ENCODE data around the gene ADAM23. TPM values are rescaled to one million over a fixed set of nuclear protein-coding genes. Genes with fewer than 3 reads are reported as not detected.

The ADAM23 gene
- total RNA-seq, 1 experiment from 2014 or later: not detected

GRCh38 chr2:206563374-206563773 lies 120.0 kb downstream of the ADAM23 start:
- Histone ChIP-seq H4K20me1 (ENCODE audit: insufficient read depth, low read depth, low read length) (no peaks in the 10 kb centered on the region), H3K27ac (ENCODE audit: low read length) (no peak overlapping the region), H3K4me2 (ENCODE audit: low read depth, low read length, poor library complexity, severe bottlenecking) (no peak overlapping the region), H3K4me1 (ENCODE audit: low read length) (no peaks in the 10 kb centered on the region), H3K9me3 (ENCODE audit: low read length) (no peaks in the 10 kb centered on the region), H3K36me3 (ENCODE audit: insufficient read depth, low read length) (no peaks in the 10 kb centered on the region), H2AFZ (ENCODE audit: low read length) (no peak overlapping the region), H3K4me3 (ENCODE audit: low read length) (no peak overlapping the region), H3K9me2 (replicated peaks; ENCODE audit: insufficient read depth, low read length) (no peaks in the 10 kb centered on the region), H3K9ac (ENCODE audit: low read length) (no peak overlapping the region), H3K79me2 (ENCODE audit: low read length) (no peaks in the 10 kb centered on the region), H3K27me3 (ENCODE audit: low read length) (no peaks in the 10 kb centered on the region)
- no peak for DNase-seq

DNA sequence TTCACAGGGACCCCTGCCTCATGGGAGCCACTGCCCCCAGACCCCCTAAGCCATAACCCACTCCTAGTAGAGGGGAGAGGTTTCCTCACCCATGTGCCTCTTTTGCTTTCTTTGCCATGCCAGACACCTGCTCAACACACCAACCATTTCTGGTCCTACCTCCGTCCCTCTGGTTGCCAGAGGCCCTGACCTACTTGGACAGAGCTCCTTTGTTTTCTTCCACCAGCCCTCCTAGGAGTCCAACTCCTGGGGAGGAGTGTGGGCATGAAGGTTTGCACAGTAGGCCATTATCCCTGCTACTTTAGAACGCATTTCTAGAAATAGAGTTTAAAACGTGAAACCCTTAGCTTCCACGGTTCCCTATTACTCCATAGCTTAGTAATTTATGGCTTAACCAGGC lies 122.3 kb downstream of the ADAM23 start:
- no peak overlapping the region for H3K9ac ChIP-seq (ENCODE audit: low read length)
- no peak overlapping the region for H3K27ac ChIP-seq (ENCODE audit: low read length)
- no peaks in the 10 kb centered on the region for H3K4me1 ChIP-seq (ENCODE audit: low read length)
- no peak for DNase-seq
- no peaks in the 10 kb centered on the region for H3K27me3 ChIP-seq (ENCODE audit: low read length)
- H3K4me3 ChIP-seq (ENCODE audit: low read length): no peak overlapping the region
- no peaks in the 10 kb centered on the region for H4K20me1 ChIP-seq (ENCODE audit: insufficient read depth, low read depth, low read length)
- no peak overlapping the region for H2AFZ ChIP-seq (ENCODE audit: low read length)
- H3K4me2 ChIP-seq (ENCODE audit: low read depth, low read length, poor library complexity, severe bottlenecking): no peak overlapping the region
- H3K79me2 ChIP-seq (ENCODE audit: low read length): no peaks in the 10 kb centered on the region
- no peaks in the 10 kb centered on the region for H3K9me2 ChIP-seq (replicated peaks; ENCODE audit: insufficient read depth, low read length)
- no peaks in the 10 kb centered on the region for H3K9me3 ChIP-seq (ENCODE audit: low read length)
- no peaks in the 10 kb centered on the region for H3K36me3 ChIP-seq (ENCODE audit: insufficient read depth, low read length)

GRCh38 chr2:206569470-206569869 lies 126.1 kb downstream of the ADAM23 start:
- no peaks in the 10 kb centered on the region for H4K20me1 ChIP-seq (ENCODE audit: insufficient read depth, low read depth, low read length)
- H2AFZ ChIP-seq (ENCODE audit: low read length): no peak overlapping the region
- H3K27me3 ChIP-seq (ENCODE audit: low read length): no peaks in the 10 kb centered on the region
- no peak overlapping the region for H3K4me3 ChIP-seq (ENCODE audit: low read length)
- H3K4me1 ChIP-seq (ENCODE audit: low read length): no peaks in the 10 kb centered on the region
- no peak for DNase-seq
- H3K9ac ChIP-seq (ENCODE audit: low read length): no peak overlapping the region
- no peak overlapping the region for H3K4me2 ChIP-seq (ENCODE audit: low read depth, low read length, poor library complexity, severe bottlenecking)
- no peak overlapping the region for H3K27ac ChIP-seq (ENCODE audit: low read length)
- H3K36me3 ChIP-seq (ENCODE audit: insufficient read depth, low read length): no peaks in the 10 kb centered on the region
- no peaks in the 10 kb centered on the region for H3K9me2 ChIP-seq (replicated peaks; ENCODE audit: insufficient read depth, low read length)
- H3K79me2 ChIP-seq (ENCODE audit: low read length): no peaks in the 10 kb centered on the region
- no peaks in the 10 kb centered on the region for H3K9me3 ChIP-seq (ENCODE audit: low read length)

- no peaks in the 10 kb centered on the region for H4K20me1 ChIP-seq (ENCODE audit: insufficient read depth, low read depth, low read length)
- DNase-seq: no peak
- no peaks in the 10 kb centered on the region for H3K9me2 ChIP-seq (replicated peaks; ENCODE audit: insufficient read depth, low read length)
- H3K27me3 ChIP-seq (ENCODE audit: low read length): no peaks in the 10 kb centered on the region
- H3K27ac ChIP-seq (ENCODE audit: low read length): no peak overlapping the region
- H3K36me3 ChIP-seq (ENCODE audit: insufficient read depth, low read length): no peaks in the 10 kb centered on the region
- H2AFZ ChIP-seq (ENCODE audit: low read length): no peak overlapping the region
- H3K9ac ChIP-seq (ENCODE audit: low read length): no peak overlapping the region
- H3K79me2 ChIP-seq (ENCODE audit: low read length): no peaks in the 10 kb centered on the region
- H3K9me3 ChIP-seq (ENCODE audit: low read length): no peaks in the 10 kb centered on the region
- H3K4me2 ChIP-seq (ENCODE audit: low read depth, low read length, poor library complexity, severe bottlenecking): no peak overlapping the region
- H3K4me3 ChIP-seq (ENCODE audit: low read length): no peak overlapping the region
- no peaks in the 10 kb centered on the region for H3K4me1 ChIP-seq (ENCODE audit: low read length)
These were observed 126.9 kb downstream of the ADAM23 start for GRCh38 chr2:206570199-206570598.

GRCh38 chr2:206572725-206573124 lies 129.4 kb downstream of the ADAM23 start:
- H3K9ac ChIP-seq (ENCODE audit: low read length): no peak overlapping the region
- H3K27ac ChIP-seq (ENCODE audit: low read length): no peak overlapping the region
- no peak overlapping the region for H2AFZ ChIP-seq (ENCODE audit: low read length)
- H3K4me2 ChIP-seq (ENCODE audit: low read depth, low read length, poor library complexity, severe bottlenecking): no peak overlapping the region
- no peaks in the 10 kb centered on the region for H3K9me2 ChIP-seq (replicated peaks; ENCODE audit: insufficient read depth, low read length)
- no peaks in the 10 kb centered on the region for H3K36me3 ChIP-seq (ENCODE audit: insufficient read depth, low read length)
- no peaks in the 10 kb centered on the region for H3K27me3 ChIP-seq (ENCODE audit: low read length)
- no peaks in the 10 kb centered on the region for H3K79me2 ChIP-seq (ENCODE audit: low read length)
- no peaks in the 10 kb centered on the region for H3K4me1 ChIP-seq (ENCODE audit: low read length)
- no peak for DNase-seq
- H3K9me3 ChIP-seq (ENCODE audit: low read length): no peaks in the 10 kb centered on the region
- no peaks in the 10 kb centered on the region for H4K20me1 ChIP-seq (ENCODE audit: insufficient read depth, low read depth, low read length)
- H3K4me3 ChIP-seq (ENCODE audit: low read length): no peak overlapping the region

GRCh38 chr2:206573793-206574192 lies 130.5 kb downstream of the ADAM23 start:
- no peak for DNase-seq
- H3K9ac ChIP-seq (ENCODE audit: low read length): no peak overlapping the region
- no peak overlapping the region for H3K4me3 ChIP-seq (ENCODE audit: low read length)
- no peak overlapping the region for H3K27ac ChIP-seq (ENCODE audit: low read length)
- no peaks in the 10 kb centered on the region for H3K27me3 ChIP-seq (ENCODE audit: low read length)
- no peaks in the 10 kb centered on the region for H3K9me2 ChIP-seq (replicated peaks; ENCODE audit: insufficient read depth, low read length)
- no peak overlapping the region for H2AFZ ChIP-seq (ENCODE audit: low read length)
- no peaks in the 10 kb centered on the region for H3K79me2 ChIP-seq (ENCODE audit: low read length)
- no peaks in the 10 kb centered on the region for H3K9me3 ChIP-seq (ENCODE audit: low read length)
- H3K36me3 ChIP-seq (ENCODE audit: insufficient read depth, low read length): no peaks in the 10 kb centered on the region
- no peaks in the 10 kb centered on the region for H4K20me1 ChIP-seq (ENCODE audit: insufficient read depth, low read depth, low read length)
- H3K4me1 ChIP-seq (ENCODE audit: low read length): no peaks in the 10 kb centered on the region
- H3K4me2 ChIP-seq (ENCODE audit: low read depth, low read length, poor library complexity, severe bottlenecking): no peak overlapping the region

DNA sequence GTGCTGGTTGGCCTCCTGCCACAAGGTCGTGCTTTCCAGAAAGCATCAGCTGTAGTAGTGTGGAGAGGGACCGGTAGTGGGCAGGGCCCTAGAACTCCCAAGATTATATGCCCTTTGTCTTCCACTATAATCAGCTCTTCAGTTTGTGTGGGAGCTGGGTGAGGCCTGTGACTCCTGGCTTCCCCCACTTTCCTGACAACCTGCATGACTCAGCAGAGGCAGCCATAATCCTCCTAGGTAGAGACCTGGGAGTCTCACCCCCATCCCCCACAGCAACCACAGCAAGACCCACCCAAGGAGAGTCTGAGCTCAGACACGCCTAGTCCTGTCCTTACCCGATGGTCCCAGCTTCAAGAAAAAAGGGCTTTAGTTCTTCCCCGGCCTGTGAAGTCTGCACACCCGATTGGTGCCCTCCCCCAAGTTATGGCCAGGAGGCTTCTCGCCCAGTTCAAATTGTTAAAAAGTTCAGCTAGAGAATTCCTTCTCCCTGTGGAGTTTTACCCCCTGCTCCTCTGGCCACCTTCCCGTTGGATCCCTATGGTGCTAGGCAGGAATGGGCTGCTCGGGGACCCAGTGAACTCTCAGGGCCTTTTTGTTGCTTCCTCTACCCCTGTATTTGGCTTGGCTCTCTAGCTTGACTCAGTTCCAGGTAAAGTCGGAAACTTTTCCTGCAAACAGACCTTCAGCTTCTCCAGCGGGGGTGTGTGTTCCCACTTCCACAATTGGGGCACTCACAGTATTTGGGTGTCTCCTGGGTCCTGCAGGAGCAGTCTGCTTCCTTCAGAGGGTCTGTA lies 141.2 kb downstream of the ADAM23 start:
- H3K4me1 ChIP-seq (ENCODE audit: low read length): no peaks in the 10 kb centered on the region
- no peak overlapping the region for H3K27ac ChIP-seq (ENCODE audit: low read length)
- H3K36me3 ChIP-seq (ENCODE audit: insufficient read depth, low read length): no peaks in the 10 kb centered on the region
- H3K4me2 ChIP-seq (ENCODE audit: low read depth, low read length, poor library complexity, severe bottlenecking): no peak overlapping the region
- no peak overlapping the region for H3K9ac ChIP-seq (ENCODE audit: low read length)
- H3K79me2 ChIP-seq (ENCODE audit: low read length): no peaks in the 10 kb centered on the region
- DNase-seq: no peak
- no peaks in the 10 kb centered on the region for H3K27me3 ChIP-seq (ENCODE audit: low read length)
- no peaks in the 10 kb centered on the region for H4K20me1 ChIP-seq (ENCODE audit: insufficient read depth, low read depth, low read length)
- H2AFZ ChIP-seq (ENCODE audit: low read length): no peak overlapping the region
- H3K9me3 ChIP-seq (ENCODE audit: low read length): no peaks in the 10 kb centered on the region
- no peak overlapping the region for H3K4me3 ChIP-seq (ENCODE audit: low read length)
- H3K9me2 ChIP-seq (replicated peaks; ENCODE audit: insufficient read depth, low read length): no peaks in the 10 kb centered on the region

DNA sequence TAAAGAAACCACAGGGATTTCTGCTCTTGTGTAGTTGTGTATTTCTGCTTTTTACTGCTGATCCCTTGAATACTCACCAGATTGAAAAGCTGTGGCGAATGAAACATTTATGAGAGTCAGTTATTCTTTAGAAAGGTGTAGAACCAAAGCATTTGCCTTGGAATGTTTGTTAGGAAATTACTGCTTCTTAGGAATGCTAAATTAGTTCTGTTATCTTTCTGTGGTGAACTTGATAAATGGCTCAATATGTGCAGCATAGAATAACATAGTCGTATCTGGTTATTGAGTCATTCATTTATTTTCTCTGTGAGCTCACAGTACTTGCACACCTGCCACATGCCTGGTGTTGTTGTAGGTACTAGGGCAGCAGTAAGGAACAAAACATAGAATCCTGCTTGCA lies 142.0 kb downstream of the ADAM23 start:
- no peaks in the 10 kb centered on the region for H3K79me2 ChIP-seq (ENCODE audit: low read length)
- H3K4me3 ChIP-seq (ENCODE audit: low read length): no peak overlapping the region
- H3K36me3 ChIP-seq (ENCODE audit: insufficient read depth, low read length): no peaks in the 10 kb centered on the region

More for the DNA sequence above, 142.0 kb downstream of the ADAM23 start:
- no peak overlapping the region for H3K27ac ChIP-seq (ENCODE audit: low read length)
- H3K9me3 ChIP-seq (ENCODE audit: low read length): no peaks in the 10 kb centered on the region
- no peaks in the 10 kb centered on the region for H3K27me3 ChIP-seq (ENCODE audit: low read length)
- no peak overlapping the region for H3K4me2 ChIP-seq (ENCODE audit: low read depth, low read length, poor library complexity, severe bottlenecking)
- no peaks in the 10 kb centered on the region for H3K9me2 ChIP-seq (replicated peaks; ENCODE audit: insufficient read depth, low read length)
- H4K20me1 ChIP-seq (ENCODE audit: insufficient read depth, low read depth, low read length): no peaks in the 10 kb centered on the region
- H3K4me1 ChIP-seq (ENCODE audit: low read length): no peaks in the 10 kb centered on the region
- H3K9ac ChIP-seq (ENCODE audit: low read length): no peak overlapping the region
- H2AFZ ChIP-seq (ENCODE audit: low read length): no peak overlapping the region
- DNase-seq: no peak
